Left lung (tissue), 8 donors: ENCODE measurements around the gene PDE8B. TPM values are rescaled to one million over a fixed set of nuclear protein-coding genes. Genes with fewer than 3 reads are reported as not detected.

Source experiments
- polyA plus RNA-seq, 6 donors: library from polyadenylated mRNA; unstranded; fragments of 120-200 nt; gene quantifications; one replicate each; pipeline ENCODE4 v1.2.1, GENCODE V29; 2013; ENCODE audit not compliant: insufficient read length in 6 of 6
- total RNA-seq, 2 donors: library from RNA; stranded (reverse); fragmentation: NEBNext Ultra II Directional; extraction: Animal tissue kit (Norgen Biotek cat#: 25700); gene quantifications; one replicate each; pipeline ENCODE4 v1.2.1, GENCODE V29; 2021
- donor health status: DM: no; HTN: yes; CAD: no.
- donor health status: DM: no; HTN: no; CAD: no.

Gene PDE8B
- total and polyA plus RNA-seq, 8 donors = 3.3 to 8.7 (median 6.5) TPM

Other genes with a start within 250 kb of the PDE8B start
- 10 to 100 TPM; 20.9 to 21.0 TPM for gene AGGF1, start 180.3 kb upstream of the PDE8B start, total RNA-seq
- 10 to 100 TPM; 24.1 to 27.2 (median 25.7) TPM for gene AGGF1, start 180.3 kb upstream of the PDE8B start, polyA plus RNA-seq
- gene ZBED3, start 123.4 kb upstream of the PDE8B start, total RNA-seq = 10 to 100 TPM; 11.9 to 13.6 TPM
- 10 to 100 TPM; 28.2 to 32.4 (median 29.3) TPM for gene ZBED3, start 123.4 kb upstream of the PDE8B start, polyA plus RNA-seq